Measurements from ENCODE around the gene FOXO6.

FOXO6 gene

DNA sequence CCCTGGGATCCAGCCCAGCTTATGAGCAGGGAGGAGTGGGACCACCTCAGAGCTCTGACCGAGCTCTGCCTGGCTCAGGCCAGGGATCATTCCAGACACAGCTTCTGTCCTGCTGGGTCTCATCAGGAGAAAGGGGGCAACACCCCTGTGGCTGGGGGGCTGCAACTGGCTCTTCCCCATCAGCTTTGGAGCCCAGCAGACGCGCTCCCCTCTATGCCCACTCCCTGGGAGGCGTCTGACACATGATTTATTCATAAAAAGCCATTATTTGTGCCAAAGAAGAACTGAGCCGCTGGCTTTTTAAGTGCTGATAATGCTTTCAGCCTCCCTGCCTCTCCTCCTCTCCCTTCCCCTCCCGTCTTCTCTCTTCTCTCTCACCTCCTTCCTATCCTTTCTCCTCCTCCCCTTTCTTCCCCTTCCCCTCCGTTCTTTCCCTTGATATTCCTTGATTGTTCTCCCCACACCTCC lies 25.0 kb downstream of the FOXO6 start:
- FAIRE-seq: no peak

DNA sequence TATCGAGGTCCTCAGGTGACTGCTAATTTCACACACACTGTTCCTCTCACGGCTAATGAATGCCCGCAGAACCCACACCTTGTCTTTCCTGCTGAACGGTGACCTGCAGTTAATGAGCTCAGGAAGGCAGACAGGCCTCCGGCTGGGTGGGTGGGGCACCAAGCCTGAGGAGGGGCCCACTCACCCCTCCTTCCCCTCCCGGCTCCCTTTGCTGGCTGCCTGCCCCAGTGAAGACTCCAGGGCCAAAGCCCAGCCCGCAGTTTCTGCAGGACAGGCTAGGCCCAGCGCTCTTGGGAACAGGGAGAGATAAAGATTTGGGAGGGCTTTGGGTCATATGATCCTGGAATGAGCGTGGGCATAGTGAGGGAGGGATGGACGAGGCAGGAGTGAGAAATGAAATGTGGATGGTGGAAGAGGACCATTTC lies 26.4 kb downstream of the FOXO6 start:
- no peak for FAIRE-seq

DNA sequence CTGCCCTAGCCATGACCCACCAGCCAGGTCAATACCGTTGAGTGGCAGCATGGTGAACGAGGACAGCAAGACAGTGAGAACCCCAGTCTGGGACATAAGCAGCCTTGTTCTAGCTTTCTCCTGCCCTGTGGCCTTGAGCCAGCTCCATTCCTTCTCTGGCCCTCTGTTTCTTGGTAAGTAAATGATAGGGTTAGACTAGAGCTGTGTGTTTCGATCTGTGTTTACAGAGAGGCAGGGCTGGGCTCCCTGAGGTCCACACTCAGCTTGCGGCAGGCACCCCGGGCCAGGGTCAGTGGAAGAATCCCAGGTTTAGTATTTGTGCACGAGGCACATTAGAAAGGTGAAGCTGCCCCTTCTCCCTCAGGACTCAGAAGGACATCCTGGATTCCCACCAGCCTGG lies 27.3 kb downstream of the FOXO6 start:
- FAIRE-seq: no peak

DNA sequence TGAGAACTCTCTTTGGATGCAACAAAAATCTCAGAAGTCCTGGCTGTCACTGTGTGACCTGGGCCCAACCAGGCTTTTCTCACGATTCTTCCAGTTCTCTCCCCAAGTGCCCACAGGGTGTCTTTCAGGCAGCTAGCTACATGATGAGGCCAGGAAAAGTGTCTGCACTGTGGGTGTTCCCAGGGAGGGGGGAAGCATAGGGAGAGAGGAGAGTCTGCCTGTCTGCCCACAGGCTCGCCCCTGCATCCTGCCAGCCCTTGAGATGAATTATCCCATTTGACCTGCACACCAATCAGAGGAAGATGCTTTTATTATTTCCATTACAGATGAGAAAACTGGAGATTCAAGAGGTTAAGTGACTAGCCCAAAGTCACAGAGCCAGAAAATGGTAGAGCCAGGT lies 27.8 kb downstream of the FOXO6 start:
- no peak for FAIRE-seq

DNA sequence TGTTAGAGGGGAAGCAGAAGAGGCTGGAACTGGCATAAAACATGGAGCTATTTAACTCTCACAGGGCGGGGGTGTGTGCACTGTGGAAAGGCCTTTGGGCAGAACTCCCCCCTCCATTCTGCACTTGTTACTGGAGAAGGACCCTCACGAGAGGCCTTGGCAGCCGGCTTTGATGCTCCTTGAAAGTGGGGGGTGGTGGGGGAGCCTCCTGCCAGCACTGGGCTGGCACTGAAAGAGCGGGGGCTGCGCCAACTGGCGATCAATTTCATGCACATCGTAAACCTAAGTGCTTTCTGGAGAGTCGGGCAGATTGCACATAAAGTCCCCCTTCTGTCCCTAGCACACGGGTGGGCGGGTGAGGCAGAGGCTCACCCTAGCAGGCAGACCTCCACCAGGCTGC lies 28.9 kb downstream of the FOXO6 start:
- FAIRE-seq: no peak

DNA sequence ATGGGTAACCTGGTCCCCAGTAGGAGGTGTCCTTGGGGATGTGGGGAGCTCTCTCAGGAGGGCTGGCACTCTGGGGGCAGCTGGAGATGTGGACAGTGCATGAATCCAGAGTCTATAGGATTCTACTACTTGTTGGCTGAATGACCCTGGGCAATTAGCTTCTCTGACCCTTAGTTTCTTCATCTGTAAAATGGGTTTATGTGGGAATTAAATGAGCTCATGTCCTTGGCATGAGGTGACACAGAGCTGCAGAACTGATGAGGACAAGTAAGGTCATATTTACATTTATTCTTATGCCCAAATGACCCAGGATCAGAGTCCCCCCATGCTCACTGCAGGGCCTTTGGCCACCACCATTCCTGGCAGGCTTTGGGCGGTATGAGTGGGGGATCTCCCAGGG lies 29.3 kb downstream of the FOXO6 start:
- no peak for FAIRE-seq

DNA sequence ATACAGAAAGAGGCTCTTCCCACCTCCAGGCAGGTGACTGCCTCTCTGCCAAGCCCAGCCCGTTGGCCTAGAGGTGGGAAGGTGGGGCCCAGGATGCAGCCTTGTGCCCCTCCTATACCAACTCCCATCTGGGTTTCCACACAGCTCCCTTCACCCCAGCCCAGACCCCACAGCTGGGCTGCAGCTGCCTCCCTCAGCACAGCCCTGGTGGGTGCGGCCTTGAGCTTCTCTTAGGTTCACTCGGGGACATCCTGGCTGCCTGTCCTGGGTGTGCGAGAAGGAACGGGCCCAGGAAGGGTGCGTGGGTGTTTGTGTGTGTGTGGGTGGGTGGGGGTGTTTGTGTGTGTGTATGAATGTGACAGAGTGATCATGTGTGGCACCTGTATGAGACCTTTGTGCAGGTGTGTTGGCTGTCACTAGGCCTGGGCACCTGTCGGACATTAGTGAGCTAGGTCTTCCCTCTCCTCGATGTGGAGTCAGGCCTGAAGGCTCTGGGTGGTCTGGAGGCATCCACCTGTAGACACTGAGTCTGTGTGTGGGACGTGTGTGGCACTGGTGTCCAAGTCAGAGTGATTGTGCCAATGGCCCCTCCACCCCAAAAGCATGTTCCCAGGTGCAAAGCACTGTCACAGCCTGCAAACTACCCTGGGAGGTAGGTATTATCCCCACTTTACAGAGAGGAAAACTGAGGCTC lies 30.7 kb downstream of the FOXO6 start:
- FAIRE-seq: no peak

DNA sequence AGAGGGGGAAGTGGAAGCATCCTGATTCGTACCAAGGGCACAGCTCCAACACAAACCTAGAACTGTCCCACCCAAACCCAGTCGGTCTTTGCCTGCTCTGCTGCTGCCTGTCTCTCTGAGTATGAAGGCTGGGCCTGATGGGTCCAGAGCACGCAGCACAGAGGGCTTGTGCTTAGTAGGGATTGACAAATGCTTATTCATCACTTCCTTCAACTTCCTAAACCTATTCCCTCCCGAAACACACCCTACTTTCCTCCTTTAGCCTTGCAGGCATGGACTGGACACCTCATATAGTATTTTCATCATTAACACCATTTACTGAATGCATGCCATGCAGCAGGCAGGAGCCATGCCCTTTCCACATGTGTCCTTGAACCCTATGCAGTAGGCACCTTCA lies 31.3 kb downstream of the FOXO6 start:
- FAIRE-seq: no peak

DNA sequence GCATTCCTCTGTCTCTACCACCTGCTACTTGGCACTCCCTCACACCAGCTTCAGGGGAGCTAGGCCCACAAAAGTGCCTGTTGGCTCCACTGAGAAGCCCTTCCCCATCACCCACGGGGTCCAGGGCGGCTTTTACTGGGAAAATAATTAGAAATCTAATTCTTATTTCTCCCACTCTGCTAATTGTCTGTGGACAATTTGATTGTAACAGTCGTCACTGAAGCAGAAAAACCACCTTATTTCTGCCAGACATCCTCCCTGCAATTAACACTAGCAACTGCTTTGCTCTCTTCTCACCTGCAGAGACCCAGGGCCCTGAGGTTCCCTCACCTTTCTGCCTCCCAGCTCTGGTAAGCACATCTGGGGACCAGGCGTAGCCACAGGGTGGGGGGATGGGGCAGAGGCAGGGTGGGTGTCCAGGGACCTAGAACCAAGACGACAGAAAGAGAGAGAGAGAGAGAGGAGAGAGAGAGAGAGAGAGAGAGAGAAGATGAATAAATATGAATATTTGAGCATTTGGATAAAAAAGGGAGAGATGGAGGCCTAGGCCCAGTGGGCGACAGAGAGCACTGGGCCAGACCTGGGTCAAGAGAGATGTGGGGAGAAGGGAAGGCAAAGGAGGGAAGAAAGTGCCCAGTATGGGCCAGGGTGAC lies 32.6 kb downstream of the FOXO6 start:
- no peak for FAIRE-seq

DNA sequence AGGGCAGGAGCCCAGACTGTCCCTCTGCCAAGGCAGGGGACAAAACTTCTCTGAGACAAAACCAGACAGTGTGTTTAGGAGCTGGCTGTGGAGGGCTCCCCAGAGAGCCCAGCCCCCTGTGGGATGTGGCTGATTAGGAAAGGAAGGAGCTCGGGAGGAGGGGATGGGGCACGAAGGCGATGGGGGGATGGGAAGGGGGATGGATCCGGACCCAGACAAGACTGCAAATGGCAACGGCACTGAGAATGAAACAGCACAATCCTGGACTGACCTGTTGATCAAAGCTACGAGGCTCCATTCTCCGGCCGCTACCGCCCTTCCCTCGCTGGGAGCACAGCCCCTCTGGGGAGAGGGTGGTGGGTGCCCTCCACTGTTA lies 33.1 kb downstream of the FOXO6 start:
- FAIRE-seq: no peak

DNA sequence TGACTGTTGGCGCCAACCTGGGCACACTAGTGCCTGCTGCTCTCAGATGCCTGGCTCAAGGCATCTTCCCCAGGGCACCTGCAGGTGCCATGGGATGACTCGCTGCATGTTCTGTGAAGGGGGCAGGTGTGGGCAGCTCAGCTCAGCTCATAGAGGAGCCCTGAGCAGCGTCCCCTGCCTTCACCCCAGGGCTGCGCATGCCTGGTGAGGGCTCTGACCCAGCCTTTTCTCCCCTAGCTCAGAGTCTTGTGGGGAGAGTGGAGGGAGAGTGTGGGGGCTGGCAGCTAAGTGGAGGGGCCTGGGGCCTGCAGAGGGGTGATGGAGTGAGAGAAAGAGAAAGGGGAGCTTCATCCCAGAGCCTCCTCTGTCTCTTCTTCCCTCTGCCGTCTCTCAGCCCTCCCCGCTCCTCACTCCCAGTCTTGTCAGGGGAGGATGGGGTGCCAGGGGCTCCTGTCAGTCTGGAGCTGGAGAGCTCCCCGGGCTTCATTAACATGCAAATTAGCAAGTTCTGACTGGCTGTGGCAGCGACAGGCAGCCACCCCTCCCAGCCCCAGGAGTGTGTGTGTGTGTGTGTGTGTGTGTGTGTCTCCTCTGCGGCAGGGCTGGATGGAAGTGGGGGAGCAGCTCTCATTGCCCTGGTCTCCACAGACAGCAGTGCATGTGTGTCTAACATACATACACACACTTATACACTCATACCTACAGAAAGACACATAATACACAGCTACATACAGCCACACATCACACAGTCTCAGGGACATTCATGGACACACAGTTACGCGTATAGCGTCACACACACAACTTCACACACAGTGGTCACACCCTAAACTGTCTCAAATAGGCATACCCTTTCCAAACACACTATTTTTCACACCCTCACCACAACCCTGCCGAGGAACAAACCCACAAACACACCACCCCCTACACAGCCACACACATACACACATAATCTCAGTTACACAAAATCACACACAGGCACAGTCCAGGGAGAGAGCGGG lies 34.0 kb downstream of the FOXO6 start:
- no peak for FAIRE-seq

DNA sequence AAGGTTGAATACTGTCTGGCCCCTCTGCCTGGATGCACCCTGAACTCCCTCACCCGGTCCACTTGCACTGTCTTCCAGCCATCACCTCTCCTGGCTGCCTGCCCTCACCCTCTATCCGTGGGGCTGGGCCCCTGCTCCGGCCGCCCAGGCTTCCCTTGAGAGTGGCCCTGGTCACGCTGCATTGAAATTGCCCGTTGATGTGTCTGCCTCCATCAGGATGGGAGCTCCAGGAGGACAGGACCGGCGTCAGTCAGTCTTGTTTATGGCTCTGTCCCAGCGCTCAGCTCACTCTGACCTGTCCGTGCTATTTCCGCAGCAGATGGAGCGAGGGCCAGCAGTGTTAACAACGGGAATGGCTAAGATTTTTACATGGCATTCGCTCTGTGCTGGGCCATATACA lies 34.9 kb downstream of the FOXO6 start:
- FAIRE-seq: no peak

DNA sequence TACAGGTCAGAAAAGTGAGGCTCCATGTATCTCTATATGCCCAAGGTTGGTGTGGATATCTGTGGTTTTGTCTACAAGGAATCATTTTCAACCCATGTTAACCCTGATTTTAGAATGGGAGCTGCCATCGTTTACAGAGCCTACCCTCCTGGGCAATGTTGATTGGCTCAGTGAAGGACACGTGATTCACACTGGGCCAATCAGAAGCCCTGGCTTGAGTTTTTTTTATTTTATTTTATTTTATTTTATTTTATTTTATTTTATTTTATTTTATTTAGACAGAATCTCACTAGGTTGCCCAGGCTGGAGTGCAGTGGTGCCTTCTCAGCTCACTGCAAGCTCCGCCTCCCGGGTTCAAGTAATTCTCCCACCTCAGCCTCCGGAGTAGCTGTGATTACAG lies 35.8 kb downstream of the FOXO6 start:
- FAIRE-seq: no peak

DNA sequence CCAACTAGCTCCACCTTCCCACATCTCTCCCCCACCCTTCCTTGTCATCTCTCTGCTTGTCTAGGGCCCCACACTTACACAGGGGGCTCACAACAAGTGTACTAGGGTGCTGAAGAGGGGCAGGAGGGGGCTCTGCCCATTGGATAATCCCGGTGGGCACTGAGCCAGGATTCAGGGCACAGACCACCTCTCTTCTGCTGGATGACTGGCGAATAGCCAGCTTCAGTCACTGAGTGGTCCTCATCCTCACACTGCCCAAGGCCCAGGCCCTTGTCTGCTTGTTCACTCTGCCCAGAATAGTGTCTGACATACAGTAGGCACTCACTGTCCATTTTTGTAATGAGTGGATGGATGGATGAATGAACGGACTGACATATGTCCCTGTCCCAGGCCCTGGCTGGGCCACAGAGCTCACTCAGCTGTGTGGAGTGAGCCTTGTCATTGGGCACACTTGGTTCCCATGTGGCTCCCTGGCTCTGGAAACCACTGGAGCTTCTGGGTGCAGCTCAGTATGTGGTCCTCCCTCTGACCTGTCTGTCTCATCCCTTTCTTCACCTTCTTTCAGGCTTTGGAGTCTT lies 36.6 kb downstream of the FOXO6 start:
- FAIRE-seq: no peak

DNA sequence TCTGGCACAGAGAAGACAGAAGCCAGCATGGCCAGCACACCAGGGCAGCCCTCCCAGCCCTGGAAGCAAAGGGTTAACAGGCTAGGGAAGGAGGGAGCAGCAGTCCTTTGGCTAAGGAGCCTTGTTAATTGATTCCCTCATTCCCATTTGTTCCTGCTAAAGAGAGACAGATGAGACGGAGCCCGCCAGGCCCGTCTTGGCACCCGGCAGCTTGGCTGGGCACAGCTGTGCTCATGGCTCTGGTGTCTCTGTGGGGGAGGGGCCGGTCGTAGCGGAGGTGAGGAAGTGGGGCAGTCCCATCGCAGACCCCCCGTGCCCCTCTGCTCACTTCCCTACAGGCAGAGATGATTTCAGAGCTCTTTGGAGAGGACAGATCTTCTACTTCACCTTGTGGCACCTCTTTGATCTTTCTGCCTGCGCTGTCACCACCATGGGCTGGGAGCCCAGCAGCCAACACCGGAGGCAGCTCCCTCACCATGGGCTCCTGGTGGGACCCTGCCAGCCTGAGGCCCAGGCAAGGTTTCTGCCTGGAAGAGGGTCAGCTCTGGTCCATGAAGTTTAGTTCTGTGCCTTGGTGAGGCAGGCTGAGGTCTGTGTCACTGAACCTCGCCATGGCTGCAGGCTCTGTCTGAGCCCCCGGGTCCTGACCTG lies 38.0 kb downstream of the FOXO6 start:
- FAIRE-seq: no peak

DNA sequence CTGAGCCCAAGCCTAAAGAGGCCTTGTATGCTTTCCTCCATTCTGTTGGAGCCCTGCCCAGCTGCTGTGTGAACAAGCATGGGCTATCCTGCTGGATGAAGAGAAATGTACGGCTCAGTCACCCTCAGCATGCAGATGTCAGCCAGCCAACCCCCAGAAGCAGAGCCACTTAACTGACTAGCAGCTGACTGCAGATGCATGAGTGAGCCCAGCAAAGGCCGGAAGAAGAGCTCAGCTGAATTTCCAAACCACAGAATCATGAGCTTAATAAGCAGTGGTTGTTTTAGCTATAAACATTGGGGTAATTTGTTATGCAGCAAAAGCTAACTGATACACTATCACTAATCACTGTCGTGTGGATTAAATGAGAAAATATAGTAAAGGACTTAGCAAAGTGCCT lies 39.0 kb downstream of the FOXO6 start:
- no peak for FAIRE-seq

DNA sequence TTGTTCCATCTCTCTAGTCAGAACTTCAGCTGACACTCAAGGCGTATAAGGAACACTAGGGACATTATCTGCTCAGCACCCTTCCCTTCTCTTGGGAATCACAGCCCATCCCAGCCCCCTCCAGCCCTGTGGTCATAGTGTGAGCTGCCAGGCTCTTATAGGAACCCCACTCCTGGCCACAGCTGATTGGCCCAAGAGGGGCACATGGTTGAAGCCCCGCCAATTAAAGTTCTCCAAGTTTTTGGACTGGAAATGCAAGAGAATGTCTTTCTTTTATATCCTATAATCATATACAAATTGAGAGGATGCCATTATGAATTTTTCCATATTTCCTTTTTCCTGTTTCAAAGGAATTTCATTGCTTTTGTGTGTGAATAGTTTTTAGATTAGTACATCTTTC lies 40.7 kb downstream of the FOXO6 start:
- FAIRE-seq: no peak

DNA sequence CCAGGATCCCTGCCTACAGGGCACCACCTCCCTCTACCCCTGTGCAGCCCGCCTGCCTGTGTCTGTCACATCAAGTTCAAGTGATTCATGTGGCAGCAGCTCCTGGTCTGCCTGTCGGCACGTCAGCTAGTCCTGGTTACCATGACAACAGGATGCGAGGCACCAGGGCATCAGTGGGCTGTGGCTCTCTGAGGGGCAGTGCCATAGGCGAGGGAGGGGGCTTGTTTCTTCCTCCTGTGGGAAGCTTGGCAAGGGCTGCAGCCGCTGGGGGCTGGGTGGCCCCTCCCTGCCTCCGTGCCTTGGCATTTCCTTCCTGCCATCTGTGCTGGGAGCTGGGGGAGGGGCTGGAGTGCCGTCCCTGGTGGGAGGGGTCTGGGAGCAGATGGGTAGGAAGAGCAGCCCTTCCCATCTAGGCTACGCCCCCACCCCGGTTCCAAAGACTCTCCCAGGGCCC lies 43.1 kb downstream of the FOXO6 start:
- FAIRE-seq: no peak

DNA sequence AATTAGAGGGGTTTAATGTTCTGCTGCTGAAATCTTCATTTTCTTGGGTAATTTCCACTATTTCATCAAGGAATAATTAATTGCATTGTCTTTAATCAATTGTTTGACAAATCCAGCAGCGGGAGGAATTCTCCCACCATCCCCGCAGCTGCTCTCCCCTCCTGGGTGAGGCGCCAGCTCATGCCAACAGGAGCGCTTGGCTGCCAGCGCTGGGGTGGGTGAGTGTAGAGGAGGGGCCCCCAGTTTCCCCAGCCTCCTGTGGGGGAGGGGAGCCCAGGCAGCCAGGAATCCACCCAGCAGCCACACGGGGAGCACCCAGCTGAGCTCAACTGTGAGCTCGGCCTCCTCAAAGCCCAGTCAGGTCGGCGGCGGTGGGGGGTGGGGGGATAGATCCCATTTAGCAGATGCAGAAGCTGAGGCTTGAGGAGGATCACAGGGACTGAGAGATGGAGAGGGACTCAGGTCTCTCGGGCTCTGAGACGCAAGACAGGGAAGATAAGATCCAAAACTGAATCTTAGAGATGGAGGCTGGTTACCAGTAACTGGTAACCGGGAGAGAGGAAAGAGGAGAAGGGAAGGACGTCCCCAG lies 46.5 kb downstream of the FOXO6 start:
- no peak for FAIRE-seq

DNA sequence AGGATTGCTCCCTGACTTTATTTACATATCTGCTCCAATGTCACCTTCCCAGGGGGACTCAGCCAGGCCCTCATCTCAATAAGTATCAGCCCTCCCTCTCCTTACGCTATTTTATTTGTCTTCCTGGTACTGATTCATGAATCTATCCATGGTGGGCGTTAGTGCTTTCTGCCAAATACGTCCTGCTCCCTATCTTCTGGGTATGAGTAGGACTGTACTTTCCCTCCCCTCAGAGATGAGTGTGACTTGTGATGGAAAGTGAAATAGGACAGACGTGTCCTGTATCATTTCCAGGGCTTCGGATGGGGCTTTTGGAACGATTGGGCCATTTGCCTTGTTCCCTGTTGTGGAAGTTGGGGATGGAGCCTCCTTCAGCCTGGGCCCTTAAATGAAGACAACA lies 47.5 kb downstream of the FOXO6 start:
- FAIRE-seq: no peak

DNA sequence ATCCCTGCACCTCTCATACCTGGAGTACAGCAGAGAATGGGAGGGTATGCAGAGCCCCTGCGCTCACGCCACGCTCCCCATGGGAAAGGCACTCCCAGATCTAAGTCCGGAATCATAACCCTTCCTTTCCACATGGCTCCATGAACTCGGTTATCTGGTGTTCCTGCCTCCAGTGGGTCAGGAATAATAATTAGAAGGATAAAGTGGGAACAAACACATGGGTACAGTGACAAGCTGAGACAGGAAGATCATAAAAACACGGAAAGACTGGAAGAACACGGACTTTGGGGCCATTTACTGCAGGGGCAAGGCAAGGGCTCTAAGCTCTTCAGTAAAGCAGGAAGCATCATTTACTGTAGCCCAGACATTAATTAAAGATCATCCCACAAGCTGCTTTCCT lies 48.6 kb downstream of the FOXO6 start:
- FAIRE-seq: no peak

DNA sequence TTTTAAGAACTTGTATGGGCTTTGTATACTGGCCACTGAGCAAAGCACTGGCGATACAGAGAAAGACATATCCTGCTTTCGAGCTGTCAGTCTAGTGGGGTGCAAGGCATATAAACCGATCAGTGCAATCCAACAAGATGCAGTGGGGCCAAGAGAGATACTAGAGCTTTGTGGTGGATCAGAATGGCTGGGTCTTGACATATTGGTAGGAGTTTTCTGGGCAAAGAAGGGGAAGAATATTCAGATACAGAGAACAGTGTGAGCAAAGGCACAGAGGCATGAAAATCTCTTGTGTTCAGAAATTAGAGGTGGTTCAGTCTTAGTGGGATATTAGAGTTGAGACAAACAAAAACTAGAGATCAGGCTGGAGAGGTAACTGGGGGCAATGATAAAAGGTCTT lies 49.2 kb downstream of the FOXO6 start:
- FAIRE-seq: no peak
